HL-60 (cell line): Measurements from ENCODE around the gene ANO7.

ENCODE experiments used
- POLR2AphosphoS5 ChIP-seq: IDR thresholded peaks from 2 replicates; pipeline ENCODE4 v1.6.1; 2012; ENCODE audit warnings: low read depth
- REST ChIP-seq: IDR thresholded peaks from 2 replicates; pipeline ENCODE4 v1.6.1; 2012; ENCODE audit warnings: low read depth; ENCODE audit not compliant: insufficient replicate concordance
- TF ChIP-seq, protein P1 (sequence below): IDR thresholded peaks from one replicate; pipeline ENCODE4 v1.5.1; 2011; ENCODE audit warnings: low read length, control low read depth, inconsistent platforms; ENCODE audit not compliant: insufficient read depth

DNA sequence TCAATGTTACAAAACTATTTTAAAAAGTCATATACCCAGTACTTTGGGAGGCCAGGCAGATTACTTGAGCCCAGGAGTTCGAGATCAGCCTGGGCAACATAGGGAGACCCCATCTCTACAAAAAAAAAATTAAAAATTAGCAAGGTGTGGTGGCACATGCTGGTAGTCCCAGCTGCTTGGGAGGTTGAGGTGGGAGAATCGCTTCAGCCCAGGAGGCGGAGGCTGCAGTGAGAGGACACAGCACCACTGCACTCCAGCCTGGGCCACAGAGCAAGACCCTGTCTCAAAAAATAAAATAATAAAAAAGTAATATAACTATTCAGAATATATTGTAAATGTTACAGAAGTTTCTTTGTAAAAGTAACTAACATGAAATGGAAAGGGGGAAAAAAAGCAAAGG, 41.1 kb upstream of the ANO7 start:
- TF ChIP-seq, protein P1, sequence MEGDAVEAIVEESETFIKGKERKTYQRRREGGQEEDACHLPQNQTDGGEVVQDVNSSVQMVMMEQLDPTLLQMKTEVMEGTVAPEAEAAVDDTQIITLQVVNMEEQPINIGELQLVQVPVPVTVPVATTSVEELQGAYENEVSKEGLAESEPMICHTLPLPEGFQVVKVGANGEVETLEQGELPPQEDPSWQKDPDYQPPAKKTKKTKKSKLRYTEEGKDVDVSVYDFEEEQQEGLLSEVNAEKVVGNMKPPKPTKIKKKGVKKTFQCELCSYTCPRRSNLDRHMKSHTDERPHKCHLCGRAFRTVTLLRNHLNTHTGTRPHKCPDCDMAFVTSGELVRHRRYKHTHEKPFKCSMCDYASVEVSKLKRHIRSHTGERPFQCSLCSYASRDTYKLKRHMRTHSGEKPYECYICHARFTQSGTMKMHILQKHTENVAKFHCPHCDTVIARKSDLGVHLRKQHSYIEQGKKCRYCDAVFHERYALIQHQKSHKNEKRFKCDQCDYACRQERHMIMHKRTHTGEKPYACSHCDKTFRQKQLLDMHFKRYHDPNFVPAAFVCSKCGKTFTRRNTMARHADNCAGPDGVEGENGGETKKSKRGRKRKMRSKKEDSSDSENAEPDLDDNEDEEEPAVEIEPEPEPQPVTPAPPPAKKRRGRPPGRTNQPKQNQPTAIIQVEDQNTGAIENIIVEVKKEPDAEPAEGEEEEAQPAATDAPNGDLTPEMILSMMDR: no peak
- TF ChIP-seq REST (no peak), POLR2AphosphoS5 (no peak)
